Skeletal muscle tissue (tissue), 4 donors: ENCODE measurements around the gene PRKCI. TPM values are rescaled to one million over a fixed set of nuclear protein-coding genes. Genes with fewer than 3 reads are reported as not detected.
A peak's percentile ranks its signal among the peaks of the same experiment; 100 is the strongest.
"Not testable (repeated sequence)": the region's sequence is repeated elsewhere in the genome, so short reads cannot be mapped to it uniquely, and the experiment has no call there.

Experiments
- H3K27ac ChIP-seq: one replicate; pipeline ENCODE4 v1.7.0; 2013; ENCODE audit warnings: mild to moderate bottlenecking, low read depth, low read length, inconsistent platforms
- H3K27me3 ChIP-seq, 3 donors: one replicate each; pipeline ENCODE4 v1.7.0; 2013; ENCODE audit warnings: low read length in 3 of 3; ENCODE audit not compliant: control insufficient read depth in 3 of 3, insufficient read depth in 3 of 3
- H3K36me3 ChIP-seq, 3 donors: one replicate each; pipeline ENCODE4 v1.7.0; 2013; ENCODE audit warnings: low read length in 3 of 3; ENCODE audit not compliant: control insufficient read depth in 3 of 3, insufficient read depth in 3 of 3
- H3K4me1 ChIP-seq, 3 donors: one replicate each; pipeline ENCODE4 v1.7.0; 2013; ENCODE audit warnings: low read length in 3 of 3, mild to moderate bottlenecking in 3 of 3; ENCODE audit not compliant: control insufficient read depth in 3 of 3, insufficient read depth in 3 of 3
- H3K4me3 ChIP-seq, 3 donors: one replicate each; pipeline ENCODE4 v1.7.0; 2013; ENCODE audit warnings: low read length in 3 of 3
- H3K9ac ChIP-seq, 3 donors: one replicate each; pipeline ENCODE4 v1.7.0; 2013; ENCODE audit warnings: low read length in 3 of 3, mild to moderate bottlenecking in 3 of 3, moderate library complexity in 2 of 3, low read depth in 1 of 3
- H3K9me3 ChIP-seq, 3 donors: one replicate each; pipeline ENCODE4 v1.7.0; 2013; ENCODE audit warnings: low read length in 3 of 3; ENCODE audit not compliant: control insufficient read depth in 3 of 3
- total RNA-seq: library from RNA; depleted of rRNA; stranded (reverse); fragments of >200 nt; gene quantifications from one replicate; pipeline ENCODE4 v1.2.3, GENCODE V29; 2014
- donor health status: Osteomylitis.

Gene PRKCI
- total RNA-seq, 1 donor from 2014 or later: 21.9 TPM

- Histone ChIP-seq H3K27ac (no peak overlapping the region), H3K9ac (no peak overlapping the region), H3K4me1 (no peaks in the 10 kb centered on the region), H3K9me3 (peaks cover 0 to 2% (median 0%) of the 10 kb centered on the region in 3 donors), H3K27me3 (no peaks in the 10 kb centered on the region), H3K4me3 (no peak overlapping the region), H3K36me3 (no peaks in the 10 kb centered on the region)
Observed at GRCh38 chr3:170330366-170330765, 108.1 kb downstream of the PRKCI start.

GRCh38 chr3:170331143-170331542, 108.9 kb downstream of the PRKCI start:
- no peaks in the 10 kb centered on the region for H3K4me1 ChIP-seq
- H3K36me3 ChIP-seq: no peaks in the 10 kb centered on the region
- H3K27me3 ChIP-seq: no peaks in the 10 kb centered on the region
- no peak overlapping the region for H3K9ac ChIP-seq
- no peak overlapping the region for H3K27ac ChIP-seq
- H3K4me3 ChIP-seq: no peak overlapping the region
- H3K9me3 ChIP-seq: peaks cover 0 to 2% (median 0%) of the 10 kb centered on the region in 3 donors

- Histone ChIP-seq H3K9ac (no peak overlapping the region), H3K36me3 (no peaks in the 10 kb centered on the region)
Observed at GRCh38 chr3:170337420-170337819, 115.2 kb downstream of the PRKCI start.

GRCh38 chr3:170338690-170339340, 116.6 kb downstream of the PRKCI start:
- no peaks in the 10 kb centered on the region for H3K27me3 ChIP-seq
- H3K9ac ChIP-seq: no peak overlapping the region
- no peaks in the 10 kb centered on the region for H3K9me3 ChIP-seq
- H3K27ac ChIP-seq: no peak overlapping the region
- no peak overlapping the region for H3K4me3 ChIP-seq
- H3K4me1 ChIP-seq: no peaks in the 10 kb centered on the region
- H3K36me3 ChIP-seq: no peaks in the 10 kb centered on the region

More at GRCh38 chr3:170337420-170337819, 115.2 kb downstream of the PRKCI start:
- H3K27me3 ChIP-seq: no peaks in the 10 kb centered on the region
- H3K9me3 ChIP-seq: no peaks in the 10 kb centered on the region
- H3K27ac ChIP-seq: no peak overlapping the region
- H3K4me3 ChIP-seq: no peak overlapping the region
- no peaks in the 10 kb centered on the region for H3K4me1 ChIP-seq

- H3K9ac ChIP-seq, H3K36me3 ChIP-seq, H3K27ac ChIP-seq, H3K27me3 ChIP-seq, H3K9me3 ChIP-seq, H3K4me3 ChIP-seq, H3K4me1 ChIP-seq: not testable (repeated sequence)
Observed at GRCh38 chr3:170342273-170342672, 120.0 kb downstream of the PRKCI start.

GRCh38 chr3:170343859-170344258, 121.6 kb downstream of the PRKCI start:
- H3K9ac ChIP-seq, H3K4me3 ChIP-seq, H3K36me3 ChIP-seq, H3K4me1 ChIP-seq, H3K27me3 ChIP-seq, H3K9me3 ChIP-seq, H3K27ac ChIP-seq: not testable (repeated sequence)

- no peak overlapping the region for H3K9ac ChIP-seq
- H3K4me3 ChIP-seq: no peak overlapping the region
- H3K27ac ChIP-seq: no peak overlapping the region
- H3K27me3 ChIP-seq: no peaks in the 10 kb centered on the region
- no peaks in the 10 kb centered on the region for H3K4me1 ChIP-seq
- no peaks in the 10 kb centered on the region for H3K9me3 ChIP-seq
- no peaks in the 10 kb centered on the region for H3K36me3 ChIP-seq
Observed at GRCh38 chr3:170344971-170345370, 122.7 kb downstream of the PRKCI start.

GRCh38 chr3:170346481-170347392, 124.5 kb downstream of the PRKCI start:
- H3K9ac ChIP-seq: no peak overlapping the region
- no peaks in the 10 kb centered on the region for H3K36me3 ChIP-seq
- H3K27me3 ChIP-seq: no peaks in the 10 kb centered on the region
- no peaks in the 10 kb centered on the region for H3K9me3 ChIP-seq
- no peak overlapping the region for H3K27ac ChIP-seq
- H3K4me3 ChIP-seq: no peak overlapping the region
- peaks cover 6 to 7% (median 7%) of the 10 kb centered on the region in 3 donors for H3K4me1 ChIP-seq

DNA sequence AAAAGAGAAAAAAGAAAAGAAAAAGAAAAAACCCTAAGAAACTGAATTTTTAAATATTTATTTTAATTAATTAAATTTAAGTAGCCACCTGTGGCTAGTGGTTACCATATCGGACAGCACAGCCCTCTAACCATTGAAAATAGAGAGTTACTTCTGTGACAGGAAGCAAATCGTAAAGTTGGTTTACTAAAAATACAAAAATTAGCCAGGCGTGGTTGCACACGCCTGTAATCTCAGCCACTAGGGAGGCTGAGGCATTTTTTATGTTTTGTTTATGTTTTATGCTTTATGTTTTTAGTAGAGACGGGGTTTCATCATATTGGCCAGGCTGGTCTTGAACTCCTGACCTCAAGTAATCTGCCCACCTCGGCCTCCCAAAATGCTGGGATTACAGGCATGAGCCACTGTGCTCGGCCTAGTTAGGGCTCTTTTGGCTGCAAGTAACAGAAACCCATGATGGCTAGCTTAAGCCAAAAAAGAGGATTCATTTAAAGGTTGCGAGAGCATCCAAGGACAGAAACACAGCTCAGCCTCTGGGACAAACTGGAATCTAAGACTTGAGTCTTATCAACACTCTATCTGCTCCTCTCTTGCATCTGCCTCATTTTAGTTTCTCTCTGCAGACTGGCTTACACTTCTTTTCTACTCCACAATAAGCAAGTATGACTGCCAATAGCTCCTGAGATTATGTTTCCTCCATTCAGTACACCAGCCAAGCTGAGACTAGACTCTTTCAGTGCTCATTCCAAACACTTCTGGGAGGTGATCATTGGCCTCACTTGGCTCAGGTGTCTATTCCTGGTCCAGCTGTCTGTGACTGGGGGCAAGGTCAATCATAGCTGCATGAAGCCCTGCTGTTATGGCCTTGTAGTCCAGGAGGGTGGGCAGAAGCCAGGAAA, 128.5 kb downstream of the PRKCI start:
- H3K27me3 ChIP-seq: no peaks in the 10 kb centered on the region
- H3K9me3 ChIP-seq: no peaks in the 10 kb centered on the region
- H3K4me1 ChIP-seq: peaks cover 10 to 14% (median 13%) of the 10 kb centered on the region in 3 donors
- H3K9ac ChIP-seq: no peak overlapping the region
- H3K27ac ChIP-seq: peak overlapping the region; percentile 47
- no peaks in the 10 kb centered on the region for H3K36me3 ChIP-seq
- no peak overlapping the region for H3K4me3 ChIP-seq
